NCI-H1092 treated with DMSO at 0.1 percent for 48 hours (cell line): ENCODE measurements around the gene SPATA33.

Source experiments
- DNase-seq: peaks from one replicate; lab custom pipeline; 2025; lab: John Stamatoyannopoulos, UW

The SPATA33 gene

GRCh38 chr16:89657442-89658220 lies at the start of gene SPATA33, which contains the start of gene CHMP1A:
TSS of gene SPATA33 (plus strand) at chr16:89657836. CDS start at chr16:89657912, 76 bp downstream.
TSS of gene CHMP1A (minus strand) at chr16:89657708. CDS start at chr16:89657588, 120 bp downstream.
- DNase-seq, result peak; percentile 80

GRCh38 chr16:89607937-89608740 lies 49.5 kb upstream of the SPATA33 start:
- no peak for DNase-seq

- DNase-seq, result no peak
Measured at GRCh38 chr16:89610108-89610453, 47.6 kb upstream of the SPATA33 start.

DNA sequence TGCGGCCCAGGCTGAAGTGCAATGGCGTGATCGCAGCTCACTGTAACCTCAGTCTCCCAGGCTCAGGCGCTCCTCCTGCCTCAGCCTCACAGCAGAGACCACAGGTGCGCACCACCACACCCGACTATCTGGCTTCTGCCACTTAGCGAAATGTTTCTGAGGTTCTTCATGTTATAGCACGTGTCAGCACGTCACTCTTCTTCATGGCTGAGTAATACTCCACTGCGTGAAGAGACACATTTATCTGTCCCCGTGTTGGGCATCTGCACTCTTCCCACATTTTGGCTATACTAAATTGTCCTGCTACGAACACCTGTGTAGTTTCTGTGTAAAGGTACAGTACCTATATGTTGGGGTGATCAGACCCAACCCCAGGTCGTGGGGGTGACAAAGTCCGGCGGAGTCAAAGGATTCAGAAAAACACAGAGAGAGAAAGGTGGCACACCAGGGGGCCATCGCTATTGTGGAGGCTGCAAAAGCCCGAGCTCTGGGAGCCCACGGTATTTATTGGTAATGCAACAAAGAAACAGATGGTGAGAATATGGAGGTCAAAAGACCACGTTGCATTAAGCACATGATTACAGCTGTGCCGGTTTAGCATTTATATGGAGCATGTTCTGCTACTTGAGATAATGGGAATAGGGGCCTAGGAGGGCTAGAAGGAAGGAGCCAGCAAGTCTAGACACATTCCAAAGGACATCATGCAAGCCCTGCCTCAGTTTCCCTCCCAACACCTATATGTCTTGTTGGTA lies 45.0 kb upstream of the SPATA33 start:
- no peak for DNase-seq

- DNase-seq, result no peak
Measured at GRCh38 chr16:89613231-89613953, 44.2 kb upstream of the SPATA33 start, which contains the start of gene DPEP1. TSS of gene DPEP1 (plus strand) at chr16:89613642. CDS start at chr16:89630411, 16,769 bp downstream.

DNA sequence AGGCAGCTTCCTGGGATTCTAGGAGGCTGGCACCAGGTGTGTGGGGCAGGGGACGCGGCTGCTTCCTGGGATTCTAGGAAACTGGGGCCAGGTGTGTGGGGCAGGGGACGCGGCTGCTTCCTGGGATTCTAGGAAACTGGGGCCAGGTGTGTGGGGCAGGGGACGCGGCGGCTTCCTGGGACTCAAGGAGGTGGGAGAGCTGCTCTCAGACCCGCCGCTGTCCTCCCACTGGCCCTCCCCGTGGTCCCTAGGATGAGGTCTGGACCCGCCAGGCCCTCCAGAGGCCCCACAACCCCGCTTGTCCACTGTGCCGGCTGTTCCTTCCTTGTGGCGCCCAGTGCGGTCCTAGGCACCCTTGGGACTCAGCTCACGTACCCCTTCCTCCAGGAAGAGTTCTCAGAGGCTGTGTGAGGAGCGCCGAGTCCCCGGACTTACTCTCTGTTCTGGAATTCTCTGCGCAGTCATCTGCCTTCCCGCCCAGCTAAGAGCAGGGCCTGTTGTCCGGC lies 43.6 kb upstream of the SPATA33 start:
- no peak for DNase-seq

GRCh38 chr16:89615176-89615575 lies 42.5 kb upstream of the SPATA33 start:
- DNase-seq, result no peak

GRCh38 chr16:89615596-89616090 lies 42.0 kb upstream of the SPATA33 start:
- DNase-seq, result no peak

DNA sequence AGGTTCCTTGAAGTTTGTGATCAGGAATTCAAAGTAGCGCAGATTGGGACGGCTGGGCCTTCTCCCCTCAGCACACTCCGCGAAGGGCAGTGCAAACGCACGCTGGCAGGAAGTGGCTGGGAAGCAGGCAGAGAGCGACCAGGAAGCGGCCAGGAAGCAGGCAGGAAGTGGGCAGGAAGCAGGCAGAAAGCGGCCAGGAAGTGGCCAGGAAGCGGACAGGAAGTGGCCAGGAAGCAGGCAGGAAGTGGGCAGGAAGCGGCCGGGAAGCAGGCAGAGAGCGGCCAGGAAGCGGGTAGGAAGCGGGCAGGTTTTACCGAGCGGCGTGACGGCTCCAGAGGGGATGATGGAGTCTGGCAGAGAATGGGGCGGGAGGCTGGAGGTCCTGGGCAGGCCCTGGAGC lies 41.0 kb upstream of the SPATA33 start:
- DNase-seq, result no peak

GRCh38 chr16:89617036-89617435 lies 40.6 kb upstream of the SPATA33 start:
- no peak for DNase-seq

DNA sequence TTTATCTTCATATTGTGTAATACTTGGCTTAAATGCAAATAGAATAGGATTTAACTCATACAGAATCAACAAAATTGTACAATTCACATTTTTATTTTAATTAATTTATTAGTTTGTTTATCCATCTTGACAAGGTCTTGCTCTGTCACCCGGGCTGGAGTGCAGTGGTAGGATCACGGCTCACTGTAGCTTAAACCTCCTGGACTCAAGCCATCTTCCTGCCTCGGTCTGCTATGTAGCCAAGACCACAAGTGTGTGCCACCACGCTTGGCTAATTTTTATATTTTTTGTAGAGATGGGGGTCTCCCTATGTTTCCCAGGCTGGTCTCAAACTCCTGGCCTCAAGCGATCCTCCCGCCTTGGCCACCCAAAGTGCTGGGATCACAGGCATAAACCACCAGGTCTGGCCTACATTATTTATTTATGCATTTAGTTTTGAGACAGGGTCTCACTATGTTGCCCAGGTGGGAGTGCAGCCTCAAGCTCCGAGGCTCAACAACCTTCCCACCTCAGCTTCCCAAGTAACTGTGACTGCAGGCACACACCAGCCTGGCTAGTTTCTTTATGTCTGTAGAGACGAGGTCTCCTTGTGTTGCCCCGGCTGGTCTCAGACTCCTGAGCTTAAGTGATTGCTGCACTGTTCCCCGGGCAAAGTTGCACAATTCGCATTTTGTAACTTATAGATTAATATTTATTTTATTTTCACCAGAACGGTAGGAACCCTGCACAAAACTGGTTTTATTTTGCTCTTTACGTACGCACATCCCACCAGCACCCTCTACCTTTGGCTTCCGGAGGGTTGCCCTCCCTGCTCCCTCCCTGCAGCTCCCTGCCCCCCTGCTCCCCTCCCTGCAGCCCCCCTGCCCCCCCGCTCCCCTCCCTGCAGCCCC lies 39.3 kb upstream of the SPATA33 start:
- peak; percentile 20 for DNase-seq

- no peak for DNase-seq
Measured at GRCh38 chr16:89619840-89620239, 37.8 kb upstream of the SPATA33 start.

DNA sequence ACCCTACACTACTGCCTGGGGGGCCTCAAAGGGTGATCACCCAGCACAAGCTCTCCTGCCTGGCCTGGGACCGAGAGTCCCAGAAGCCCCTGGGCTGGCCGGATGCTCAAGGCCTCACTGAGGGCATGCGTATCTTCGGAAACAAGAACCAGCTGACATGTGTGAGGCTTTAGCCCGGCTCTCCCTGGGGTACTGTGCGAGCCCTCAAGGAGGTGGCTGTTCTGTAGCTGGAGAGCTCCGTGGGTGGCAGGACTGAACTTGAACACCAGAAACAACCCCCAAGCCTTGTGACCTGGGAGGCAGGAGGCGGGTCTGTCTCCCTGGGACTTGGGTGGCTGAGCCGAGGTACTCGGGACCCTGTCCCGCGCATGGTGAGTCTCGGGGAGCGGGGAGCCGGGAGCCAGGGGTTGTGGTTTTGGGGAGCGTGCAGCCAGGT lies 37.2 kb upstream of the SPATA33 start:
- no peak for DNase-seq

- no peak for DNase-seq
Measured at GRCh38 chr16:89621136-89621697, 36.4 kb upstream of the SPATA33 start.

DNA sequence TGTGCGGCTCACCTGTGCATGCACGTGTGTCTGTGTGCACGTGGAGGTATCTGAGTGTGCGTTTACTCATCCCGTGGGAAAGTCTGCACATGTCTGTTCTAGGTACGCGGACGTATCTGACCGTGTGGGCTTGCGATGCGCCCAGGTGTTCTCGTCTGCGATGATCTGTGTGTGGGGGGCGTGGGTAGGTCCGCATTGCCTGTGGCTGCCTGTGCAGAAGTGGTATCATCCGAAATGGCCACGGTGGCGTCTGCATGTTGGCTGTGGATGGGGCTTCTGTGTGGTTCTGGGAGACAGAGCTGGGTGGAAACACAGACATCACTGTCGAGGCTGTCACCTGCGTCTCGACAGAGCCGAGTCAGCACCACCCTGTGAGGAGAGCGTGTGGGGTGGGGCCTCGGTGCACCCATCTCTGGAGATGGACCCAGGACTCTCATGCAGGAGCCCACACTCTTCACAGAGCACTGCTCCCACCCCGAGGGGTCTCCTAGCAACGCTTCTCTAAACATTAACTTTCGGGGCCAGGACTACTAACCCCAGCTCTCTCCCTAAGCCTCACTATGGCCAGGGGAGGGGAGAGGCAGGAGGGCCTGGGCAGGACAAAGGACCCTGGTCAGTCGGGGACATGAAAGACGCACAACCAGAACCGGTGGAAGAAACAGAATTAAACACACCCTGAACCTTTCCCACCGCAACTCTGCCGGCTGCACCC lies 35.8 kb upstream of the SPATA33 start:
- no peak for DNase-seq

DNA sequence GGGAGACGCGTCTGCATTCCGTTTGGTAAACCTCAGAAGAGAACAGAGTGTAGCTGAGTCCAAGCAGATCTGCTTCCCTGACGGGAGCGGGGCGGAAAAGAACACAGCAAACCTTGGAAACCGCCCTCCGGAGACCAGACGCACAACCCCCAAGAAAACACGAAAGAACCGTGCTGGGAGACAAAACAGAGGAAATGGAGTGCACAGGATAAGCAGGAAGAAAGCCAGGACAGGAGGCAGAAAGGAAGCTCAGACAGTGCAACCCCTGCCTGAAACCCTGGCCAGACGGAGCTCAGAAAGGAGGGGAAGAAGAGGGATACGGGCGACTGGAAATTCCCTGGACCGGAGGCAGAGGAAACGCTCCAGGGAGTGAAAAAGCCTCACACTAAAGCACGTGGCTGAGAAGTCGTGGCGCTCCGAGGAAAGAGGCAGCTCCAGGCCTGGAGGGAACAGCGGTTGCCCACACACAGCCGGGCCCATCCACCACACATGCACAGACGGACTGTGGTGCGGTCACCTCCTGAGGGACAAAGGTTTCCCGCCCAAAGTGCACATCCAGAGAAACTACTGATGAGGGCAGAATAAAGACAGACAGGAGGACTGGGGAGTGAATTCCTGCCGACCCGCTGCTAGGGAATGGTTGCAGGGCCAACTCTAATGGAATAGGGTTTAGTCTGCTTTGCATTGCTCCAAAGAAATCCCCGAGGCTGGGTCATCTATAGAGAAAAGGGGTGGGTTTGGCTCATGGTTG lies 34.0 kb upstream of the SPATA33 start:
- no peak for DNase-seq

GRCh38 chr16:89624777-89625761 lies 32.6 kb upstream of the SPATA33 start:
- no peak for DNase-seq
